D721Med (cell line): ENCODE data around the gene GCFC2.

Experiments
- DNase-seq: peaks from one replicate; pipeline ENCODE4 v3.0.0; 2011; ENCODE audit warnings: low spot score; ENCODE audit not compliant: insufficient read length
- FAIRE-seq: peaks from 2 replicates; lab custom pipeline; 2011; peaks lifted over from hg19 to GRCh38; lab: Jason Lieb, UNC
- CTCF ChIP-seq: IDR thresholded peaks from 2 replicates; pipeline ENCODE4 v1.5.1; 2012; ENCODE audit warnings: mild to moderate bottlenecking, control low read depth; ENCODE audit not compliant: insufficient read depth; ENCODE audit errors: missing control alignments

Gene GCFC2

DNA sequence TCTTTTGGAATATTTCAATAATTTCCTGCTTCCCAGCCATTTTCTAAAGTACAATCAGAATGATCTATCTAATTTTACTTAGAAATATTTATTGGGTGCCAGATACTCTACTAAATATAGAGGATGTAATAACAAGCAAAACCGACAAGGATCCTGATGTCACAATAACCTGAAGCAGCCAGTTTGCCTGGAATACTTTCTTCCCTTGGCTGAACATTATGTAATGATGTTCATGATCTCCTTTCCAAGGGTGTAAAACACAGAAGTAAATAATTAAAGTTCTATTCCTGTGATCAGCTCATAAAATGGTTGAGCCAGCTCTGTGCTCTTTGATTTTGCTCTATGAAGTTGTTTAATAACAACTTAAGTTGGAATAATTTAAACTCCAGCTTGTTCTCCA lies 66.7 kb downstream of the GCFC2 start:
- DNase-seq (no peak), FAIRE-seq (no peak)
- TF ChIP-seq CTCF: no peak

DNA sequence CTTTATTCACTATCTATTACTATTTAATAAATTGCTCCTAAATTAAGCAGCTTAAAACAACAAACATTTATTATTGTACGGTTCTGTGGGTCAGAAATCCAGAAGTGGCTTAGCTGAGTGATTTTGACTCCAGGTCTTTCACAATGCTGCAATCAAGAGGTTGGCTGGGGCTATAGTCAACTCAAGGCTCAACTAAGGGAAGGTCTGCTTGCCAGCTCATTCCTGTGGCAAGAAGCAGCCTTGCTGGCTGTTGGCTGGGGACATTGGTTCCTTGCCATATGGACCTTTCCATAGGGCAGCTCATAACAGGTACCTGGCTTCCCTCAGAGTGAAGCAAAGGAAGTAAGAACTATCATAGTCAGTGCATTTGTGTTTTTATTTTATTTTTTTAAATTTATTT lies 69.1 kb downstream of the GCFC2 start:
- no peak for TF ChIP-seq CTCF
- no peak for FAIRE-seq
- no peak for DNase-seq

- DNase-seq (no peak), FAIRE-seq (no peak)
- TF ChIP-seq CTCF: peak; percentile 97
These were observed 70.0 kb downstream of the GCFC2 start for GRCh38 chr2:75640621-75641121.

DNA sequence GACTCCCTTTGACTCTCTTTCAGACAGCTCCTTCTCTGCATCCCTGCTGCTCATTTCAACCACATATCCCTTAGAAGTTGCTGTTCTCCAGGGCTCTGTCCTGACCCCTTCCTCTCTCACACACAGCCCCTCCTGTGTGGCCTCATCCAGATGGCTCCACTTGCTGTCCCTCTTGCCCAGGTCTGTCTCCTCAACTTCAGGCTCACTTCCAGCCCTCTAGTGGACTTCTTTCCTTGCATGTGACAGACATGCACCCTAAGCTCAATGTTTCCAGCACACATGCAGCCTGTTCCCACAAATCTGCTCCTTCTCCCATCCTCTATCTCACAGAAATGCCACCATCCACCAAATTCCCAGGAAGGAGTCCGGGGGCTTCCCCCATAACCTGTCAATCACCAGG lies 73.1 kb downstream of the GCFC2 start:
- FAIRE-seq (no peak), DNase-seq (no peak)
- no peak for TF ChIP-seq CTCF

GRCh38 chr2:75634945-75635344 lies 75.8 kb downstream of the GCFC2 start:
- DNase-seq (no peak), FAIRE-seq (no peak)
- TF ChIP-seq CTCF: no peak

GRCh38 chr2:75633620-75634019 lies 77.1 kb downstream of the GCFC2 start:
- FAIRE-seq (no peak), DNase-seq (no peak)
- no peak for TF ChIP-seq CTCF

GRCh38 chr2:75632813-75633212 lies 77.9 kb downstream of the GCFC2 start:
- DNase-seq (no peak), FAIRE-seq (no peak)
- TF ChIP-seq CTCF: no peak
